Stimulated activated CD8-positive, alpha-beta memory T cell treated with anti-CD3 and anti-CD28 coated beads, Interleukin-2, amount 100 ng/mL, for 1 hour (primary cell): Measurements from ENCODE around the gene POLR3A.

Experiments
- DNase-seq, 2 donors: peaks; one replicate each; pipeline ENCODE4 v3.0.0-alpha.2; 2020; ENCODE audit warnings: low read depth in 2 of 2

POLR3A gene

DNA sequence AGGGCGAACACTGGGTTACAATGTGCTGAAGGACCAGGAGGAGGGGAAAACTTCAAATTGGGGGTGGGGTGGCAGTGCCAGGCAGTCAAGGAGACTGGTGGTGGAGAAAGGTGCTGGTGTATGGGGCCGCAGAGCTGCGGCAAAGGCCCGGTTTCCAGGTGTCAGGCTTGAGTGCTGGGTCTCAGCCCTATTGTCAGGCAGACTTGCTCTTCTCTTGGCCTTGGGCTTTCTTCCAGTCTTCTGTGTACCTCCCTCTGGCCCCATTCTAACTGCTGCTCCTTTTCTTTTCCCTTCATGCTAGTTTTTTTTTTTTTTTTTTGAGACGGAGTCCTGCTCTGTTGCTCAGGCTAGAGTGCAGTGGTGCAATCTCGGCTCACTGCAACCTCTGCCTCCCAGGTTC, 51.0 kb downstream of the POLR3A start:
- DNase-seq = no peak

DNA sequence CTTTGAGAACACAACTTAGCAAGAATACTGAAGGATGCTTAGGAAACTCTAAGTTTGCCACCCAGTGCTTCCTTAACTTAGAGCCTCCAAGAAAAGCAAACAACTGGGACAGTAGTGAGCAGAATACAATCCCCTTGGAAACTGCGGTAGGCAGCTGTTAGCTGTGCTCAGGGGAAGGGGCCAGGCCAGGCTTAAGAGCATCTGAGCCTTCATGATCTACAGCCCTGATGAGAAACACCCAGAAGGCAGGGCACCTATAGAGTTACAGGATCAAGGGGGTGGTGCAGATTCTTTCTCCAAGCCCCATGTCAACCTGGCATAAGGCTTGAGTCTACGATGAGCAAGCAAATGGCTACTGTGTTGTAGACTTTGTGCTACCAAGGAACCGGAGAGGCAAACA, 51.4 kb downstream of the POLR3A start:
- DNase-seq = no peak

DNA sequence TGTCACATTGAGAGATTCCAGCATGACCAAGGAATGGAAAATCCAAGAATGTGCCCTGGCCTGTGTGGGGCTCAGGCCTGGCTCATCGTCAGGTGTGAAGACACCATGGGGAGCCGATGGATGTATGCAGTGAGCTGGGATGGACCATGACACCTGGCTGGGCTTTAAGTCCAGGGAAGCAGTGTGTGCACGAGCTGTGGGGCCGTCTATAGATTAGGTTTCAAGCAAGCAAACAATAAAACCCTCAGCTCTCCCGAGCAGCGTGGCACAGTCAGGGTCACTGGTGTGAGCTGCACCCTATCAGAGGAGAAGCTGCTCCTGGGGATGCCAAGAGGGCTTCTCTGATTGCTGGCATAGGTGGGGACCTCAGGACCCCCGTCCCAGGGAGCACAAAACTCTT, 52.3 kb downstream of the POLR3A start:
- DNase-seq = no peak

GRCh38 chr10:77975086-77975666, 54.1 kb downstream of the POLR3A start:
- no peak for DNase-seq

- DNase-seq = no peak
These were observed 54.8 kb downstream of the POLR3A start for GRCh38 chr10:77974396-77975074.

- DNase-seq = no peak
These were observed 56.0 kb downstream of the POLR3A start for GRCh38 chr10:77973276-77973675.

DNA sequence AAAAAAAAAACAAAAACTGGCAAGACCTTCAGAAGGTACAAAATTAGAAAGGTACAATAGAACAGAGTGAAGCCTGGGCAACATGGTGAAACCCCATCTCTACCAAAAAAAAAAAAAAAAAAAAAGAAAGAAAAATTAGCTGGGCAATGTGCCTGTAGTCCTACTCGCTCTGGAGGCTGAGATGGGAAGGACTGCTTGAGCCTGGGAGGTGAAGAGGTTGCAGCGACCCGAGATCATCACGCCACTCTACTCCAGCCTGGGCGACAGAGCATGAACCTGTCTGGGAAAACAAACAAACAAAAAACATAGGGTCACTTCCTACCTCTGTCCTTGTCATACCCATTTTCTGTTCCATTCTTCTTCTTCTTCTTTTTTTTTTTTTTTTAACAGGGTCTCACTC, 57.2 kb downstream of the POLR3A start:
- DNase-seq = no peak

GRCh38 chr10:77971804-77972144, 57.5 kb downstream of the POLR3A start:
- no peak for DNase-seq

GRCh38 chr10:77970869-77971803, 58.2 kb downstream of the POLR3A start:
- DNase-seq = no peak

- no peak for DNase-seq
These were observed 60.2 kb downstream of the POLR3A start for GRCh38 chr10:77969114-77969513.

GRCh38 chr10:77967611-77968022, 61.7 kb downstream of the POLR3A start:
- DNase-seq = no peak

- no peak for DNase-seq
These were observed 64.0 kb downstream of the POLR3A start for GRCh38 chr10:77965294-77965693.

DNA sequence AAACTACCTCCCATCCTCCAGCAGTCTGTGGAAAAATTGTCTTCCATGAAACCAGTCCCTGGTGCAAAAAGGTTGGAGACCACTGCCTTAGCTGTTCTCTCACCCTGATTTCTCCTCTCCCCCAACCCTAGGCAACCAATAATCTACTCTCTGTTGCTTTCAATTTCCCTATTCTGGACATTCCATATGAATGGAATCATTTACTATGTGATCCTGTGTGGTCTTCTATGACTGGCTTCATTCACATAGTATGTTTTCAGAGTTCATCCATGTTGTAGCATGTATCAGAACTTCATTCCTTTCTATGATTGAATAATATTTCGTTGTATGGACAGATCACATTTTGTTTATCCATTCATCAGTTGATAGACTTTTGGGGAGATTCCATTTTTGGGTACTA, 64.5 kb downstream of the POLR3A start:
- no peak for DNase-seq

GRCh38 chr10:77963901-77964300, 65.4 kb downstream of the POLR3A start:
- DNase-seq = no peak

GRCh38 chr10:77962350-77963146, 66.8 kb downstream of the POLR3A start:
- no peak for DNase-seq

- DNase-seq = no peak
These were observed 67.6 kb downstream of the POLR3A start for GRCh38 chr10:77961668-77962067.

GRCh38 chr10:77960829-77961329, 68.4 kb downstream of the POLR3A start:
- no peak for DNase-seq

DNA sequence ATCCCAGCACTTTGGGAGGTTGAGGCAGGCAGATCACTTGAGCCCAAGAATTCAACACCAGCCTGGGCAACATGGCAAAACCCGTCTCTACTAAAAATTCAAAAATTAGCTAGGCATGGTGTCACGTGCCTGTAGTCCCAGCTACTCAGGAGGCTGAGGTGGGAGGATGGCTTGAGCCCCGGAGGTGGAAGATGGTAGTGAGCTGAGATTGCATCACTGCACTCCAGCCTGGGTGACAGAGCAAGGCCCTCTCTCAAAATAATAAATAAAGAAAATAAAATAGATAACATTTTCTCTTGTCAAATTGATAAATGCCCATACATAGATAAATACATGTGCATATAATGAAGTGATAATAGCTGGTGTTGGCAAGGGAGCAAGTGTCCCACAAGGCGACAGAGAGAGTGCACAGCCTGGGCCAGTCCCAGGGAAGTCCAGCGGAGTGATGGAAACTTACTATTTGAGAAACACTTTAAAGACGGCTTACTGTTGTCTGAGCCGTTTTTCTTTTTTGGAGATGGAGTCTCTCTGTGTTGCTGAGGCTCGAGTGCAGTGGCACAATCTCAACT, 69.3 kb downstream of the POLR3A start:
- no peak for DNase-seq

GRCh38 chr10:77959384-77959783, 69.9 kb downstream of the POLR3A start:
- DNase-seq = no peak

DNA sequence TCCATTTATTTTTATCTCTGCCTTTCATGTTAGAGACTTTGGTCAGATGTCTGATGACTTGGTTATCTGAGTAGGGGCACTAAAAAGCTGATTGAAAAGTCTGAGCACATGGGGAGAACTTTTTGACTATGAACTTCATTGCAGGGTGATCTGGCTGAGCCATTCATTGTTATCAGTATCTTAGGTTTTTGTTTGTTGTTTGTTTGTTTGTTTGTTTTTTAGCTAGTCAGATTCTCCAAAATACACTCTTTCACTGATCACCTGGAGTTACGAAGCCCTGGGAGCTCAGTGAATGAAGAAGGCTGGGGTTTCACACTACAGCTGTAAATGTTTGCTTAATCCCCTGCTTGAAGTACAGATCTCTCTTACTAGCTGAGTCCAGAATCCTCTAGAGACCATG, 74.2 kb downstream of the POLR3A start:
- no peak for DNase-seq

DNA sequence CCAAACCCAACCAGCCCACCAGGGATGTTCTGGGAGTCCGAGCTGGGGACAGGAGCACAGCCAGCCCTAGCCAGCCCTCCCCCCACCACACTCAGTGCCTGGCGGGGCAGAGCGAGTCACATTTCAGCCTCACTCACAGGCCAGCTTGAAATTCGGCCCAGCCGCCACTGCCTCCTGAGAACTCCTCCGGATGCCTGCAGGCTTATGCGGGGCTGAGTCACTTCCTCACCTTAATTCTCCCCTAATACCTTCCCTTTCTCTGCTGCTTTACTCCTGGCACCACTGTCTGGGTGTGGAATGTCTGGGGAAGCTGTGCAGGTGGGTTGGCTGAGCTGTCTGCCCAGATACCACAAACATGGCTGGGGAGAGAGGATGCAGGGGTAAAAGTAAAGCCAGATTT, 80.1 kb downstream of the POLR3A start:
- no peak for DNase-seq

GRCh38 chr10:77946084-77946483, 83.2 kb downstream of the POLR3A start:
- no peak for DNase-seq
